Measurements from ENCODE around the gene CASP3. TPM values are rescaled to one million over a fixed set of nuclear protein-coding genes. Genes with fewer than 3 reads are reported as not detected.
A peak's percentile ranks its signal among the peaks of the same experiment; 100 is the strongest.

CASP3 gene
- total RNA-seq, 1 donor: 59.4 TPM

GRCh38 chr4:184599492-184600135, 49.6 kb downstream of the CASP3 start:
- peak overlapping the region; percentile 10 for H3K4me2 ChIP-seq (ENCODE audit: insufficient read depth, low read length)

GRCh38 chr4:184598753-184599491, 50.3 kb downstream of the CASP3 start:
- no peaks in the 10 kb centered on the region for H3K9me3 ChIP-seq (ENCODE audit: low read depth, low read length)
- H3K4me1 ChIP-seq (ENCODE audit: insufficient read depth, low read length): peaks cover 9% of the 10 kb centered on the region
- DNase-seq (ENCODE audit: insufficient read length, low spot score, missing footprints): peak; percentile 58
- H3K4me2 ChIP-seq (ENCODE audit: insufficient read depth, low read length): no peak overlapping the region
- H3K36me3 ChIP-seq (ENCODE audit: insufficient read depth, low read length): no peaks in the 10 kb centered on the region
- no peak for TF ChIP-seq CTCF (IDR thresholded peaks at IDR 0.05; ENCODE audit: extremely low read depth, low read depth, low read length)
- no peaks in the 10 kb centered on the region for H4K20me1 ChIP-seq (ENCODE audit: insufficient read depth, low read length)
- no peaks in the 10 kb centered on the region for H3K27me3 ChIP-seq (ENCODE audit: insufficient read depth, low read length)
- no peak overlapping the region for H3K27ac ChIP-seq (ENCODE audit: low read depth, low read length)
- H3K79me2 ChIP-seq (ENCODE audit: insufficient read depth, low read length): no peaks in the 10 kb centered on the region
- no peak overlapping the region for H3K4me3 ChIP-seq (ENCODE audit: insufficient read depth, low read length)
- H2AFZ ChIP-seq (ENCODE audit: low read length): peak overlapping the region; percentile 6

More at GRCh38 chr4:184599492-184600135, 49.6 kb downstream of the CASP3 start:
- Histone ChIP-seq H2AFZ (ENCODE audit: low read length) (no peak overlapping the region), H3K27ac (ENCODE audit: low read depth, low read length) (peak overlapping the region; percentile 42), H3K9me3 (ENCODE audit: low read depth, low read length) (no peaks in the 10 kb centered on the region), H3K36me3 (ENCODE audit: insufficient read depth, low read length) (no peaks in the 10 kb centered on the region), H3K27me3 (ENCODE audit: insufficient read depth, low read length) (no peaks in the 10 kb centered on the region), H3K79me2 (ENCODE audit: insufficient read depth, low read length) (no peaks in the 10 kb centered on the region), H3K4me1 (ENCODE audit: insufficient read depth, low read length) (peaks cover 9% of the 10 kb centered on the region), H4K20me1 (ENCODE audit: insufficient read depth, low read length) (no peaks in the 10 kb centered on the region), H3K4me3 (ENCODE audit: insufficient read depth, low read length) (no peak overlapping the region)
- TF ChIP-seq CTCF (IDR thresholded peaks at IDR 0.05; ENCODE audit: extremely low read depth, low read depth, low read length): no peak
- peak; percentile 87 for DNase-seq (ENCODE audit: insufficient read length, low spot score, missing footprints)

- peaks cover 9% of the 10 kb centered on the region for H3K4me1 ChIP-seq (ENCODE audit: insufficient read depth, low read length)
- H4K20me1 ChIP-seq (ENCODE audit: insufficient read depth, low read length): no peaks in the 10 kb centered on the region
- no peaks in the 10 kb centered on the region for H3K79me2 ChIP-seq (ENCODE audit: insufficient read depth, low read length)
- H3K27me3 ChIP-seq (ENCODE audit: insufficient read depth, low read length): no peaks in the 10 kb centered on the region
- H3K4me2 ChIP-seq (ENCODE audit: insufficient read depth, low read length): no peak overlapping the region
- no peak for TF ChIP-seq CTCF (IDR thresholded peaks at IDR 0.05; ENCODE audit: extremely low read depth, low read depth, low read length)
- no peak overlapping the region for H2AFZ ChIP-seq (ENCODE audit: low read length)
- no peaks in the 10 kb centered on the region for H3K36me3 ChIP-seq (ENCODE audit: insufficient read depth, low read length)
- no peak overlapping the region for H3K4me3 ChIP-seq (ENCODE audit: insufficient read depth, low read length)
- no peaks in the 10 kb centered on the region for H3K9me3 ChIP-seq (ENCODE audit: low read depth, low read length)
- no peak overlapping the region for H3K27ac ChIP-seq (ENCODE audit: low read depth, low read length)
- peak; percentile 60 for DNase-seq (ENCODE audit: insufficient read length, low spot score, missing footprints)
Observed at GRCh38 chr4:184596617-184597185, 52.5 kb downstream of the CASP3 start.

- no peaks in the 10 kb centered on the region for H3K36me3 ChIP-seq (ENCODE audit: insufficient read depth, low read length)
- H2AFZ ChIP-seq (ENCODE audit: low read length): no peak overlapping the region
- H4K20me1 ChIP-seq (ENCODE audit: insufficient read depth, low read length): no peaks in the 10 kb centered on the region
- no peaks in the 10 kb centered on the region for H3K79me2 ChIP-seq (ENCODE audit: insufficient read depth, low read length)
- TF ChIP-seq CTCF (IDR thresholded peaks at IDR 0.05; ENCODE audit: extremely low read depth, low read depth, low read length): no peak
- peaks cover 9% of the 10 kb centered on the region for H3K4me1 ChIP-seq (ENCODE audit: insufficient read depth, low read length)
- no peaks in the 10 kb centered on the region for H3K9me3 ChIP-seq (ENCODE audit: low read depth, low read length)
- H3K4me2 ChIP-seq (ENCODE audit: insufficient read depth, low read length): no peak overlapping the region
- H3K4me3 ChIP-seq (ENCODE audit: insufficient read depth, low read length): no peak overlapping the region
- peak; percentile 44 for DNase-seq (ENCODE audit: insufficient read length, low spot score, missing footprints)
- H3K27ac ChIP-seq (ENCODE audit: low read depth, low read length): no peak overlapping the region
- no peaks in the 10 kb centered on the region for H3K27me3 ChIP-seq (ENCODE audit: insufficient read depth, low read length)
Observed at GRCh38 chr4:184596044-184596616, 53.1 kb downstream of the CASP3 start.

All from osteoblast (primary cell).